Stomach smooth muscle (tissue), 2 donors: ENCODE data around the gene SAMD10.
"Not testable (repeated sequence)": the region's sequence is repeated elsewhere in the genome, so short reads cannot be mapped to it uniquely, and the experiment has no call there.

ENCODE experiments used
- H3K27ac ChIP-seq: one replicate; pipeline ENCODE4 v1.7.0; 2013; ENCODE audit warnings: mild to moderate bottlenecking, low read length, inconsistent platforms
- H3K27me3 ChIP-seq, 2 donors: one replicate each; pipeline ENCODE4 v1.7.0; 2013; ENCODE audit warnings: low read length in 2 of 2; ENCODE audit not compliant: insufficient read depth in 2 of 2, control insufficient read depth in 1 of 2
- H3K36me3 ChIP-seq, 2 donors: one replicate each; pipeline ENCODE4 v1.7.0; 2013; ENCODE audit warnings: low read length in 2 of 2; ENCODE audit not compliant: control insufficient read depth in 2 of 2, insufficient read depth in 2 of 2
- H3K4me1 ChIP-seq: one replicate; pipeline ENCODE4 v1.7.0; 2013; ENCODE audit warnings: low read length; ENCODE audit not compliant: control insufficient read depth, insufficient read depth
- H3K4me3 ChIP-seq, 2 donors: one replicate each; pipeline ENCODE4 v1.7.0; 2013; ENCODE audit warnings: low read length in 2 of 2
- H3K9ac ChIP-seq, 2 donors: one replicate each; pipeline ENCODE4 v1.7.0; 2013; ENCODE audit warnings: low read length in 2 of 2, mild to moderate bottlenecking in 1 of 2
- H3K9me3 ChIP-seq, 2 donors: one replicate each; pipeline ENCODE4 v1.7.0; 2013; ENCODE audit warnings: low read length in 2 of 2; ENCODE audit not compliant: control insufficient read depth in 2 of 2
- donor health status: healthy.
- donor health status: Pancreatic carcinoma.

SAMD10 gene

GRCh38 chr20:63935447-63935846, 44.0 kb downstream of the SAMD10 start:
- Histone ChIP-seq H3K9ac (no peak overlapping the region), H3K4me3 (no peak overlapping the region), H3K27me3 (no peaks in the 10 kb centered on the region), H3K4me1 (peaks cover 12% of the 10 kb centered on the region), H3K9me3 (no peaks in the 10 kb centered on the region), H3K36me3 (peaks cover 29 to 37% of the 10 kb centered on the region in 2 donors), H3K27ac (no peak overlapping the region)

- H3K27me3 ChIP-seq, result no peaks in the 10 kb centered on the region
- no peaks in the 10 kb centered on the region for H3K9me3 ChIP-seq
- peaks cover 28 to 37% of the 10 kb centered on the region in 2 donors for H3K36me3 ChIP-seq
- no peak overlapping the region for H3K4me3 ChIP-seq
- H3K9ac ChIP-seq, result no peak overlapping the region
- peaks cover 12% of the 10 kb centered on the region for H3K4me1 ChIP-seq
- H3K27ac ChIP-seq, result no peak overlapping the region
Observed at GRCh38 chr20:63934271-63935068, 45.0 kb downstream of the SAMD10 start.

DNA sequence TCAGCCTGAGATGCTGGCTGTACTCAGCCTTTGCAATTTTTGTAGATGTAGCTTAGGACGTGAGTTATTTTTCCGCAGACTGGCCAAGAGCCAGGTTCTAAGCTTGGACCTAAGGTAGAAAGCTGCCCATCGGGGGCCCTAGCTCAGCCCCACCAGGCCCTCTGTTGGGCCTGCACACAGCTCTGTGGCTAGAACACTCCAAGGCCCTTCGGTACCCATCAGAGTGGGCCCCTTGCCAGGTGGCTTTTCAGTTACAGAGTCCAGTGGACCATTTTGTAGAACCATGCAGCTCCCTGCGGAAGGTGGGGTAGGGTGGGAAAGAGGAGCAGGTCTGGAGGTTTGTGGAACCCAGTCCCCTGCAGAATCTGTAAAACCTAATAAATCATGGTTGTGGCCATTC, 45.8 kb downstream of the SAMD10 start:
- Histone ChIP-seq H3K4me1 (peaks cover 12% of the 10 kb centered on the region), H3K27ac (no peak overlapping the region), H3K36me3 (peaks cover 34 to 41% of the 10 kb centered on the region in 2 donors), H3K4me3 (no peak overlapping the region), H3K9ac (no peak overlapping the region), H3K27me3 (no peaks in the 10 kb centered on the region), H3K9me3 (no peaks in the 10 kb centered on the region)

DNA sequence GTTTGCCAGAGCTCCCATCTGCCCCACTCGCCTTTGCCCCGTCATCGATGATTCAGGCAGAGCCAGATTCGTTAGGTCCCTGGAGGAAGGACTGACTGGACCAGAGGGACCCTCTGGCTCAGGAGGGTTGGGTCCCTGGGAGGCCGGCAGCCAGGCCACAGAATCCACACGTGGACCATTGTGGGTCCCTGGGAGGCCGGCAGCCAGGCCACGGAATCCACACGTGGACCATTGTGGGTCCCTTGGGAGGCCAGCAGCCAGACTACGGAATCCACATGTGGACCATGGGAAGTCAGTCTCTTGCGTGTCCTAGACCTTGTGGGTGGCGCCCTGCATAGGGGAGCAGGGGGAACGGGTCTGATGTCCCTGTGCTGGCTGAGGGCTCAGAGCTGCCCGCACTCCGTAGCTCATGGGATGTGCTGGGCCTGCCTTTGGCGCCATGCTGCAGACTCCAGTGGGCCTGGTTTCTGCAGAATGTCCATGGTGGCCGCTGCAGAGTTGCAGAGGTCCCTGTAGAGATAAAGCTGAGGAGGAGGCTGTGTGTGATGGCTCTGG, 46.8 kb downstream of the SAMD10 start:
- H3K9me3 ChIP-seq, result no peaks in the 10 kb centered on the region
- H3K27me3 ChIP-seq, result no peaks in the 10 kb centered on the region
- H3K4me1 ChIP-seq, result peaks cover 11% of the 10 kb centered on the region
- H3K36me3 ChIP-seq, result peaks cover 39 to 49% of the 10 kb centered on the region in 2 donors
- no peak overlapping the region for H3K27ac ChIP-seq
- H3K4me3 ChIP-seq, result no peak overlapping the region
- no peak overlapping the region for H3K9ac ChIP-seq

GRCh38 chr20:63931735-63932134, 47.7 kb downstream of the SAMD10 start:
- Histone ChIP-seq H3K27me3 (no peaks in the 10 kb centered on the region), H3K9me3 (no peaks in the 10 kb centered on the region), H3K4me3 (no peak overlapping the region), H3K9ac (no peak overlapping the region), H3K4me1 (peaks cover 7% of the 10 kb centered on the region), H3K36me3 (peaks cover 43 to 52% of the 10 kb centered on the region in 2 donors), H3K27ac (no peak overlapping the region)

- H3K4me3 ChIP-seq, result no peak overlapping the region
- no peak overlapping the region for H3K9ac ChIP-seq
- peaks cover 7% of the 10 kb centered on the region for H3K4me1 ChIP-seq
- no peaks in the 10 kb centered on the region for H3K9me3 ChIP-seq
- no peak overlapping the region for H3K27ac ChIP-seq
- H3K27me3 ChIP-seq, result no peaks in the 10 kb centered on the region
- peaks cover 44 to 55% of the 10 kb centered on the region in 2 donors for H3K36me3 ChIP-seq
Observed at GRCh38 chr20:63930971-63931553, 48.4 kb downstream of the SAMD10 start.

DNA sequence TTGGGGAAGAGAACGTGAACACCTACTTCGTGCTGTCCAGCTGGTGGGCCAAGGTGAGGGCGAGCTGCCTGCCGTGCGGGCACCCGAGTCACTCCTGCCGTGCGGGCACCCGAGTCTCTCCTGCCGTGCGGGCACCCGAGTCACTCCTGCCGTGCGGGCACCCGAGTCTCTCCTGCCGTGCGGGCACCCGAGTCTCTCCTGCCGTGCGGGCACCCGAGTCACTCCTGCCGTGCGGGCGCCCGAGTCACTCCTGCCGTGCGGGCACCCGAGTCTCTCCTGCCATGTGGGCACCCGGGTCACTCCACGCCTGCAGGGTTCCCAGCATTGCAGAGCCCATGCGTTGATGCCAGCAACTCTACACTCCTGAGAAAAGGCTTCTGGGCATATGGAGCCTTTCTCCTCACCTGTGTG, 50.0 kb downstream of the SAMD10 start:
- not testable (repeated sequence) for H3K9ac ChIP-seq, H3K9me3 ChIP-seq, H3K4me3 ChIP-seq, H3K27me3 ChIP-seq, H3K27ac ChIP-seq, H3K4me1 ChIP-seq
- H3K36me3 ChIP-seq, result peaks cover 37 to 49% of the 10 kb centered on the region in 2 donors

DNA sequence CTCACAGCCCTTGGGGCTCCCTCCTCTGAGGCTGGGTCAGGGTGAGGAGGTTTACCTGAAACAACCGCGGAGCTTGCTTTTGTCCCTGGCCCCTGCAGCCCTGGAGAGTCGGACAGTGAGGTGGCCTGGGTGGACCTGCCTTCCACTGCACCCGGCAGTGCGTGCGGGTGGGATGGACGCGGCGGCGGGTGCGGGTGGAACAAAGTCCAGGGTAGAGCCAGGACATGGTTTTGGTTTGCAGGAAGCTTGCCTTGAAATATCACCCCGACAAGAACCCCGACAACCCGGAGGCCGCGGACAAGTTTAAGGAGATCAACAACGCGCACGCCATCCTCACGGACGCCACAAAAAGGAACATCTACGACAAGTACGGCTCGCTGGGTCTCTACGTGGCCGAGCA, 50.4 kb downstream of the SAMD10 start:
- H3K9me3 ChIP-seq, result no peaks in the 10 kb centered on the region
- no peaks in the 10 kb centered on the region for H3K27me3 ChIP-seq
- H3K36me3 ChIP-seq, result peaks cover 37 to 49% of the 10 kb centered on the region in 2 donors
- no peak overlapping the region for H3K27ac ChIP-seq
- no peak overlapping the region for H3K4me3 ChIP-seq
- no peaks in the 10 kb centered on the region for H3K4me1 ChIP-seq
- H3K9ac ChIP-seq, result no peak overlapping the region

GRCh38 chr20:63926298-63926697, 53.1 kb downstream of the SAMD10 start:
- no peak overlapping the region for H3K4me3 ChIP-seq
- H3K27me3 ChIP-seq, result no peaks in the 10 kb centered on the region
- no peaks in the 10 kb centered on the region for H3K9me3 ChIP-seq
- H3K4me1 ChIP-seq, result no peaks in the 10 kb centered on the region
- H3K36me3 ChIP-seq, result peaks cover 23 to 30% of the 10 kb centered on the region in 2 donors
- H3K27ac ChIP-seq, result no peak overlapping the region
- no peak overlapping the region for H3K9ac ChIP-seq

DNA sequence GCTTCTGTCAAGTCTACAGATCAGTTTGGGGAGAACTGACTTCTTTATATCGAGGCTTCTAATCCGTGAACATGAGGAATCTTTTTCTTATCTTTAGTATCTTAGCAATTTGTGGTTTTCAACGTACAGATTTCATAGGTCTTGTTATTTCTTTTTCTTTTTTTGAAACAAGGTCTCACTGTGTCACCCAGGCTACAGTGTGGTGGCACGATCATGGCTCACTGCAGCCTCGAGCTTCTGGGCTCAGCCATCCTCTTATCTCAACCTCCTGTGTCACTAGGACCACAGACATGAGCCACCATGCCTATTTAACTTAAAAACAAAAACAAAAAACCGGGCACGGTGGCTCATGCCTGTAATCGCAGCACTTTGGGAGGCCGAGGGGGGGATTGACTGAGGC, 55.2 kb downstream of the SAMD10 start:
- Histone ChIP-seq H3K9ac (no peak overlapping the region), H3K27ac (no peak overlapping the region), H3K4me3 (no peak overlapping the region), H3K36me3 (peaks cover 16 to 18% of the 10 kb centered on the region in 2 donors), H3K4me1 (no peaks in the 10 kb centered on the region), H3K27me3 (no peaks in the 10 kb centered on the region), H3K9me3 (no peaks in the 10 kb centered on the region)
